Progenitor cell of endocrine pancreas (in vitro differentiated cells): ENCODE measurements around the gene C21orf58. TPM values are rescaled to one million over a fixed set of nuclear protein-coding genes. Genes with fewer than 3 reads are reported as not detected.
A peak's percentile ranks its signal among the peaks of the same experiment; 100 is the strongest.
"Not testable (repeated sequence)": the region's sequence is repeated elsewhere in the genome, so short reads cannot be mapped to it uniquely, and the experiment has no call there.

Source experiments
- DNase-seq: peaks from one replicate; pipeline ENCODE4 v3.0.0; 2021; ENCODE audit warnings: low spot score; ENCODE audit not compliant: unreplicated experiment
- H3K27ac Mint-ChIP-seq: 2 replicates; pipeline ENCODE4 v1.8.0; 2021; ENCODE audit warnings: mild to moderate bottlenecking, moderate library complexity, mixed read lengths
- H3K27me3 Mint-ChIP-seq: 2 replicates; pipeline ENCODE4 v1.8.0; 2021; ENCODE audit warnings: mixed read lengths
- H3K36me3 Mint-ChIP-seq: 2 replicates; pipeline ENCODE4 v1.8.0; 2022; ENCODE audit warnings: mixed read lengths; ENCODE audit not compliant: insufficient read depth
- H3K4me1 Mint-ChIP-seq: 2 replicates; pipeline ENCODE4 v1.8.0; 2021; ENCODE audit warnings: low read depth, mixed read lengths
- H3K4me3 Mint-ChIP-seq: 2 replicates; pipeline ENCODE4 v1.8.0; 2021; ENCODE audit warnings: low read depth, mild to moderate bottlenecking, moderate library complexity, mixed read lengths
- H3K9me3 Mint-ChIP-seq: 2 replicates; pipeline ENCODE4 v1.8.0; 2021; ENCODE audit warnings: low read depth, mixed read lengths
- CTCF ChIP-seq: fragments of 200-600 bp; sonication (generic); IDR thresholded peaks from one replicate; pipeline ENCODE4 v1.5.0; 2021; ENCODE audit warnings: antibody characterized with exemption, mild to moderate bottlenecking; ENCODE audit not compliant: unreplicated experiment
- long read RNA-seq: library from polyadenylated mRNA; unstranded; transcript quantifications from one replicate; pipeline ENCODE4 v2.0.0, GENCODE V29; 2020
- total RNA-seq: library from RNA; stranded (reverse); gene quantifications from 2 replicates; pipeline ENCODE4 v1.2.1, GENCODE V29; 2021

Gene C21orf58
- total RNA-seq = 28.6 and 31.5 TPM in 2 replicates
- long read RNA-seq, partial matches to known transcripts = 1 of 8 reads
- long read RNA-seq, other reads (novel, unspliced or antisense) = 7 of 8 reads

GRCh38 chr21:46323710-46324389, at the start of gene C21orf58, which contains the start of gene PCNT:
TSS of gene C21orf58 (minus strand) at chr21:46323870. CDS start at chr21:46322738, 1,132 bp downstream.
TSS of gene PCNT (plus strand) at chr21:46324156. CDS start at chr21:46324229, 73 bp downstream.
- peak within 1 kb of the TSS; percentile 99 for H3K27ac Mint-ChIP-seq

GRCh38 chr21:46372947-46373346, 49.3 kb upstream of the C21orf58 start:
- not testable (repeated sequence) for H3K27ac Mint-ChIP-seq, DNase-seq, H3K27me3 Mint-ChIP-seq, H3K4me3 Mint-ChIP-seq, H3K36me3 Mint-ChIP-seq, H3K4me1 Mint-ChIP-seq, H3K9me3 Mint-ChIP-seq

More at GRCh38 chr21:46323710-46324389, at the start of gene C21orf58, which contains the start of gene PCNT:
- no peaks in the 10 kb centered on the region for H3K27me3 Mint-ChIP-seq
- peaks cover 26% of the 10 kb centered on the region for H3K4me1 Mint-ChIP-seq
- DNase-seq = peak; percentile 95
- H3K36me3 Mint-ChIP-seq = peaks cover 10% of the 10 kb centered on the region
- no peaks in the 10 kb centered on the region for H3K9me3 Mint-ChIP-seq
- TF ChIP-seq CTCF = no peak
- peak within 1 kb of the TSS; percentile 88 for H3K4me3 Mint-ChIP-seq

- Mint-ChIP-seq H3K27me3 (no peaks in the 10 kb centered on the region), H3K4me3 (no peak overlapping the region), H3K9me3 (no peaks in the 10 kb centered on the region), H3K27ac (no peak overlapping the region), H3K36me3 (peaks cover 6% of the 10 kb centered on the region), H3K4me1 (peaks cover 3% of the 10 kb centered on the region)
- DNase-seq = no peak
- no peak for TF ChIP-seq CTCF
Measured at GRCh38 chr21:46372014-46372485, 48.4 kb upstream of the C21orf58 start.

GRCh38 chr21:46371204-46372013, 47.7 kb upstream of the C21orf58 start:
- H3K9me3 Mint-ChIP-seq = no peaks in the 10 kb centered on the region
- peaks cover 8% of the 10 kb centered on the region for H3K36me3 Mint-ChIP-seq
- H3K27ac Mint-ChIP-seq = no peak overlapping the region
- TF ChIP-seq CTCF = no peak
- DNase-seq = no peak
- no peak overlapping the region for H3K4me3 Mint-ChIP-seq
- no peaks in the 10 kb centered on the region for H3K4me1 Mint-ChIP-seq
- H3K27me3 Mint-ChIP-seq = no peaks in the 10 kb centered on the region

- no peak for DNase-seq
- Mint-ChIP-seq H3K27ac (no peak overlapping the region), H3K27me3 (no peaks in the 10 kb centered on the region), H3K9me3 (no peaks in the 10 kb centered on the region), H3K36me3 (peaks cover 17% of the 10 kb centered on the region), H3K4me1 (no peaks in the 10 kb centered on the region), H3K4me3 (no peak overlapping the region)
- TF ChIP-seq CTCF = no peak
Measured at GRCh38 chr21:46369520-46370235, 46.0 kb upstream of the C21orf58 start.
